GM19468 (cell line): ENCODE data around the gene TSPAN15.
"Not testable (repeated sequence)": the region's sequence is repeated elsewhere in the genome, so short reads cannot be mapped to it uniquely, and the experiment has no call there.

Source experiments
- ATAC-seq: cut with Tn5 transposase; IDR thresholded peaks from one replicate; pipeline ENCODE4 v1.9.1; 2021; ENCODE audit warnings: mild to moderate bottlenecking, moderate library complexity, moderate number of reproducible peaks; ENCODE audit not compliant: unreplicated experiment; ENCODE audit errors: extremely low read depth

TSPAN15 gene

GRCh38 chr10:69516316-69516715, 65.1 kb downstream of the TSPAN15 start:
- ATAC-seq, result no peak

- ATAC-seq, result no peak
Observed at GRCh38 chr10:69516796-69517195, 65.5 kb downstream of the TSPAN15 start.

- ATAC-seq, result no peak
Observed at GRCh38 chr10:69517271-69517848, 66.1 kb downstream of the TSPAN15 start.

GRCh38 chr10:69527961-69528360, 76.7 kb downstream of the TSPAN15 start:
- ATAC-seq, result no peak

GRCh38 chr10:69533658-69534057, 82.4 kb downstream of the TSPAN15 start:
- ATAC-seq, result no peak

GRCh38 chr10:69536521-69536920, 85.3 kb downstream of the TSPAN15 start:
- not testable (repeated sequence) for ATAC-seq

- ATAC-seq, result no peak
Observed at GRCh38 chr10:69537449-69537848, 86.2 kb downstream of the TSPAN15 start.

- no peak for ATAC-seq
Observed at GRCh38 chr10:69538461-69538860, 87.2 kb downstream of the TSPAN15 start.

- ATAC-seq, result no peak
Observed at GRCh38 chr10:69541463-69541862, 90.2 kb downstream of the TSPAN15 start.

GRCh38 chr10:69549959-69550358, 98.7 kb downstream of the TSPAN15 start:
- ATAC-seq, result no peak

- no peak for ATAC-seq
Observed at GRCh38 chr10:69552268-69552667, 101.0 kb downstream of the TSPAN15 start.

- ATAC-seq, result no peak
Observed at GRCh38 chr10:69553328-69553727, 102.1 kb downstream of the TSPAN15 start.

- no peak for ATAC-seq
Observed at GRCh38 chr10:69554611-69555010, 103.3 kb downstream of the TSPAN15 start.
